DMS114 treated with DMSO at 0.1 percent for 48 hours (cell line): Measurements from ENCODE around the gene GALNT2.
A peak's percentile ranks its signal among the peaks of the same experiment; 100 is the strongest.

Experiments
- DNase-seq: peaks from one replicate; lab custom pipeline; 2025; ENCODE audit not compliant: unreplicated experiment; lab: John Stamatoyannopoulos, UW

Gene GALNT2

DNA sequence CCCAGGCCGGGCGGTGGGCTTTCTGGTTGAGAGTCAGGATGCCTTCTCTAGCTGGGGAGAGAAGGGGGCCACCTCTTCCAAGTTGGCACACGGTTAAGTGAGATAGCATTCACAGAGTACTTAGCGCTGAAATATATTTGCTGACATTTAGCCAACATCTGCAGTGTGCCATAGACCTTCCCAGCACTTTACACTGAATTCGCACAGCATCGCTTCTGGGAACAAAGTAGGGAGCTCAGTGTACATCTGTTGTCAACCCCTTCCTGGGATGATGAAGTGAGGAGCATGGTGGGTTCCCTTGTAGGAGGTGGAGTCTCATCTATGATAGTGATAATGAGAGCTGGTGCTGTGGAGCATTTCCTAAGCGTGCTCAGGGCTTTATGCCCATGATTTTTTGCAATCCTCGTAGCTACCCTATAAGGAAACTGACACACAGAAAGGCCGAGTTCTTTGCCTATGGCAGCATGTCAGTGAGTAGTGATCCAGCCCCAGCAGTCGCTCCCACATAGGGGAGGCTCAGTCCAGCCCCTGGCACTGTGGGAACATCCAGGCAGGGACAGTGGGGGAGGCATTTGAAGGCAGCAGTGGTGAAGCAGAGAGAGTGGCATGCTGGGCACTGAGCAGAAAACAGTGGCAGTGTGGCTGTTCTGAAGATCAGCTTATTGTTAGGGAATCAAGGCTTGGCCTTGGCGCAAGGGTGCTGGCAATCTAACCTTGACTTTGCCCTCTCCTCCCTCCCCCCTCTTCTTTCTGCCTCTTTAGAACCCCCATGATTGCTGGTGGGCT is 182.8 kb downstream of the GALNT2 start:
- DNase-seq = no peak

GRCh38 chr1:230250666-230251065 is 183.6 kb downstream of the GALNT2 start:
- no peak for DNase-seq

DNA sequence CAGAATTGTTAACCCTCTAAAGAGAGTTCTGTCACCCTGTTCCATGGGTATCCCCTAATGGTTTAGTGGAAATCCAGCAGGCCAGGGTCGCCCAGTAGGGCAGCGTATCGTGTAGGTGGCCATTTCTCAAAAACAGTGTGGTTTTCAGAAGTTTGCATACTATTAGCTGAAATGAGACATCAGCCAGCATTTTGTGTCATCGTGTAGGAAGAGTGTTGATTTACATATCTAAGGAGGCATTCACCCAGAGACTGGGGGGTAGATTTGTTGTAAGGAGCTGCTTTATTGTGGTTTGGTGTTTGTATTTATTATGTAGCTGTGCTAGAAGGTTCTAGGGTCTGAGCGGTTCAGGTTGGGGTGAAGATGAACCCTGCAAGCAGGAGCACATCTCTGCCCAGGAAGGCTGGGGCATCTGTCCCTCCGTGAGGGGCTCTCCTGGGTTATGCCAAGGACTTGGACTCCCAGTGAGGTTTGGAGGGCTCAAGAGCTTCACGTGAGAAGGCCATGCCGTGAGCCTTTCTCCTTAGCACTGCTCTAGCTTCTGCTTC is 184.7 kb downstream of the GALNT2 start:
- no peak for DNase-seq

DNA sequence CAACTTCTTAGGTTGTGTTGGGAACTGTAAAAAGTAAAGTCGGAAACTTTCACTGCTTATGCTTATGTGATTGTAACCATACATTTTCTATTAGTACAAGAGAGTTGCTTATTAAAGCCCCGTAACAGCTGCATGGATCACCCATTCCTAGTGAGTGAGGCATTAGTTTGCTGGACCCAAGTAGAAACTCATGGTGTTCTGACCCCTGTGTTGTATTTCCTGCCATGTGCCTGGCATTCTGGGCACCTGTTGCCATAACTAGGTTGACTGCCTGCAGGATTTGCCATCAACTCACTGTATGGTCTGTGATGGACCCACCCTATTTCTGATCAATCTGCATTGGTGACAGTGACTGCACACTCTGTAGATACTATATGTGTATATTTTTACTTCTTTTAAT is 186.1 kb downstream of the GALNT2 start:
- no peak for DNase-seq

DNA sequence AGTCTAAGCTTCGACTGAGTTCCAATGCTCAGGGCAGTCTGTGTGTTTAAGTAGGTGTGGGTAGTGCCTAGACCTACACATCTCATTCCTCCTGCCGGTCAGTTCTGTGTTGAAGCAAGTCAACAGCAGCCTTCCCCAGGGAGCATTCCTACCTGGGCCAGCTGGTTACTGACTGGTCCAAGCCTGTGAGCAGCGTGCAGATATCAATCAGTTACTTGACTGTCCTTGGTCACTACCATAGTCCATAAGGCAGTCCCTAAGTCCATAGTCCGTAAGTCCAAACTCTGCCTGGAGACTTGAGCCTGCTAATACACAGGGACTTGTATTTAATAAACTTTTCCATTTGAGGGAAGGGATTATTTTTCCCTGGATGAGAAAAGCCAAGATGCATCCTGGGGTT is 187.2 kb downstream of the GALNT2 start:
- DNase-seq = no peak

- DNase-seq = no peak
Measured at GRCh38 chr1:230255116-230255515, 188.1 kb downstream of the GALNT2 start.

DNA sequence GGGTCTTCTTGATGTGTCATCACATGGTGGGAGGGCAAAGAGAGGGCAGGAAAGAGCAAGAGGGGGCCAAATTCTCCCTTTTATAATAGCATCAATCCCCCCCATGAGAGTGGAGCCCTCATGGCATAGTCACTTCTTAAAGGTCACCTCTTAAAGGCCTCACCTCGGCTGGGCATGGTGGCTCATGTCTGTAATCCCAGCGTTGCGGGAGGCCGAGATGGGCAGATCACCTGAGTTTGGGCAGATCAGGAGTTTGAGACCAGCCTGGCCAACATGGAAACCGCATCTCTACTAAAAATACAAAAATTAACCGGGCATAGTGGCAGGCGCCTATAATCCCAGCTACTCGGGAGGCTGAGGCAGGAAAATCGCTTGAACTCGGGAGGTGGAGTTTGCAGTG is 189.0 kb downstream of the GALNT2 start:
- no peak for DNase-seq

DNA sequence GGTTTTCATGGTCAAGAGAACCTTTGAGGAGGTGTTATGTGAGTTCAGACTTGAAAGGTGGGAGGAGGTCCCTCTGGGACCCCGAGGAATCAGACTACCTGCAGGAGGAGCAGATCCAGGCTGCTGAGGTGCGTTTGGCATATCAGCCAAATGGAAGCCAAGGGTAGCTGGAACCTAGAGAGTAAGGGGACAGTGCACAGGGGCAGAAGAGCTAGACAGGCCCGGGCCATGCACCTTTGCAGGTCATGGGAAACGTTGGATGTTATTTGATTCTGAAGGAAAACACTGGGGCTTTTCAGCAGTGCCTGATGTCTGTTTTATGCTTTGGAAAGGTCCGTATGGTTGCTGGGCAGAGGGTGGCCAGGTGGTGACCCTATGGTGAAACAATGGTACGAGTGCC is 189.9 kb downstream of the GALNT2 start:
- no peak for DNase-seq

- no peak for DNase-seq
Measured at GRCh38 chr1:230259621-230260020, 192.6 kb downstream of the GALNT2 start.

GRCh38 chr1:230260831-230261230 is 193.8 kb downstream of the GALNT2 start:
- DNase-seq = no peak

DNA sequence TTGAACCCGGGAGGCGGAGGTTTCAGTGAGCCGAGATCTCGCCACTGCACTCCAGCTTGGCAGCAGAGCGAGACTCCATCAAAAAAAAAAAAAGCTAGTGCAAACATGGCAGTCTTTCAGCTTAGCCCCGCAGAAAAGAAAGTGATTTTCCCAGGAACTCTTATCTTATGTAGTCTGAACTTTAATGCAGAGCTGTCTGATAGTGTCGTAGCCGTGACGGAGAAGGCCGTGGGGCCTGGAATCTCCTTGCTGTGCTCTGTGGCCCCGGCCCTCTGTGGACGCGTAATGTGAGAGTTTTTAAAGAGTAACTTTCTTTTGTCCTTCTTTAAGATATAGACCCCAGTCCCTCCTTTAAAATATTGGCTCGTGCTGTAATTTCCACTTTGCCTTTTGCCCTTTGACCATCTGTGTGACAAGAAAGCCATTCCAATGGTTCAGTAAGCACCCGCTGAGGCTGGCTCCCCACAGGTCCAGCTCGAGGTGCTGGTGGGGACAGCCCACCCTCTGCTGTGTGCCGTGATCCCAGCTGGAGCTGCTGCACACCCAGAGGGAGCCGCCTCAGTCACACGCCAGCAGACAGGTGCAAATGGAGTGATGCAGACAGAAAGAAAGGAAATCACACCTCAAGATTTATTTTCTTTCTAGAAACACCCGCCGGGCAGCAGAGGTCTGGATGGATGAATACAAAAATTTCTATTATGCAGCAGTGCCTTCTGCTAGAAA is 195.1 kb downstream of the GALNT2 start:
- no peak for DNase-seq

DNA sequence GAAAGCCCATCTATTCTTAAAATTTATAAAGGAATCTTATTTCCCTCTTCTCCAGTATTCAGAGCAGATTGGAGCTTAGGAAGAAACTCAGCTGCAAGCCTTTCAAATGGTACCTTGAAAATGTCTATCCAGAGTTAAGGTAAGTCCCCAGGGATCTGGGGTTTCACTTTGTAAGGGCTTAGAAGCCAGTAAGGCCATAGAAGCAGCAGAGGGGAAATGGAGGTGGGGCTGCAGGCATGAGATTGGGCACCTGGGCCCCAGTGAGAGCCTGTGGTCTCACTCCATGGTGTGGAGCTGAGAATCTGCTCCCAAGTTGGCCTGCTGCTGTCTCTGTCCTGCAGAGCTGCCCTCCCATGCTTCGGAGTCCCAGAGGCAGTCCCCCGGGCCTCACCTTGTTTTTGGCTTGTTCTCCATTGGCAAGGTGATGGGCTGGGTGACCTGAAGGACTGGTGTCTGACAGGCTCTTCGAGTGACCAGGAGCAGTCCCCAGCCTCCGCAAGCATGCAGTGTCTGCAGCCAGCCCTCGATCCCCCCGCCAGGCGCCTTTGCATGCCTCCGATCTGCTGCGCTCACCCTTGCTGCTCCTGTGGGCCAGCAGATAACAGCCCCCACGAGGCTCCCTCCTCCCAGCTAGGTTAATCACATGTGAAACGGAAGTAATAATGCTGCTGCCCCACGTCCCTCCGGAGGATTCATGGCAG is 196.0 kb downstream of the GALNT2 start:
- DNase-seq = no peak

DNA sequence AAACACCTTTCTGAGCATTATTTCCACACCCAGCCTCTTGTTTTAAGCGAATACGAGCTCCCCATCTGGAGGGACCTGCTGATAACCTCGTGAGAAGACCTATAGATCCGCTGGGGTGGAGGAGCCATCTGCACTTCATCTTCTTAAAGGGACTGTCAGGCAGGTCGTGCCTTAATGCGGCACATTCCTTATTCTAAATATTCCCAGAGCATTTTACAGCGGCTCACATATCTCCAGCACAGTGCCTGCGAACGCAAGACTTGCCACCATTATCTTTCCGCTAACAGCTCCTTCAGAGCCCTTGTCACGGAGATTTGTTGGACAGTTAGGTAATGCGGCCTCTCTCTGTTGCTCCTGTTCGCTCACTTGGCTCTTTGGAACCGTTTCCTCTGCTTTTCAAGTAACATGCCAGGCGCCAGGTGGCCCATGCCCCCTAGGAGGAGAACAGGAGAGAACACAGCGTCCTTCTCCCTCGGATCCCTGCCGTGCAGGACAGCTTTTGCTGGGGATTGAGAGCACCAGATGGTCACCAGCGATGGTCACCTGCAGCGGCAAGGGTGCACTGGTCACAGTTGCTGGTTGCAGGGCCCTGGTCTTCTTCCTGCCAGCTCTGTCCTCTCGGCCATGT is 196.6 kb downstream of the GALNT2 start:
- DNase-seq = no peak

- no peak for DNase-seq
Measured at GRCh38 chr1:230264342-230264741, 197.3 kb downstream of the GALNT2 start.

- no peak for DNase-seq
Measured at GRCh38 chr1:230265200-230266115, 198.4 kb downstream of the GALNT2 start.

GRCh38 chr1:230266456-230266855 is 199.4 kb downstream of the GALNT2 start:
- no peak for DNase-seq

- DNase-seq = no peak
Measured at GRCh38 chr1:230267338-230268065, 200.5 kb downstream of the GALNT2 start.

- peak; percentile 65 for DNase-seq
Measured at GRCh38 chr1:230268371-230269170, 201.5 kb downstream of the GALNT2 start.

DNA sequence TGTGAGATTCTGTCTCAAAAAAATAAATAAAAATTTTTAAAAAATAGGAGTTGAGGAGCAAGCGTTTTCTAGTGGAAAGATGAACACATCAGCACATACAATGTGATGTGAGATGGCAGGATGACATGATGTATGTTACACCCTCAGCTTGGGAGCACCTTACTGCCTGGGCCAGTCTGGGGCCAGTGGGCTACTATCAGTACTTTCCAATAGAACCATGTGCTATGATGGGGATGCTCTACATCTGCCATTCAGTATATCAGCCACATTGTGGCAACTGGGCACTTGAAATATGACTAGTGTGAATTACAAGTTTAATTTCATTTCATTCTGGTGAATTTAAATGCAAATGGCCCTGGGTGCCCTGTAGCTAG is 203.1 kb downstream of the GALNT2 start:
- DNase-seq = no peak
